Suprapubic skin (tissue), 4 donors: ENCODE data around the gene WNK2. TPM values are rescaled to one million over a fixed set of nuclear protein-coding genes. Genes with fewer than 3 reads are reported as not detected.

Source experiments
- DNase-seq, 2 donors: peaks; one replicate each; pipeline ENCODE4 v3.0.0-alpha.2; 2019; ENCODE audit warnings: low spot score in 2 of 2
- H3K27ac ChIP-seq: fragments of 200-600 bp; sonication (generic); one replicate; pipeline ENCODE4 v1.5.1; 2019
- H3K27me3 ChIP-seq: fragments of 200-600 bp; sonication (generic); one replicate; pipeline ENCODE4 v1.5.1; 2019
- H3K36me3 ChIP-seq: fragments of 200-600 bp; sonication (generic); one replicate; pipeline ENCODE4 v1.5.1; 2019
- H3K4me1 ChIP-seq: fragments of 200-600 bp; sonication (generic); one replicate; pipeline ENCODE4 v1.5.1; 2019
- H3K4me3 ChIP-seq: fragments of 200-600 bp; sonication (generic); one replicate; pipeline ENCODE4 v1.5.1; 2019; ENCODE audit warnings: mild to moderate bottlenecking
- H3K9me3 ChIP-seq: fragments of 200-600 bp; sonication (generic); one replicate; pipeline ENCODE4 v1.5.1; 2019
- EP300 ChIP-seq: sonication (generic); formaldehyde crosslinking; IDR thresholded peaks from one replicate; pipeline ENCODE4 v1.6.1; 2017; ENCODE audit warnings: antibody characterized with exemption
- POLR2A ChIP-seq, 2 donors: fragments of 450-650 bp; IDR thresholded peaks; one replicate each; pipeline ENCODE4 v1.6.1; 2017; ENCODE audit warnings: antibody characterized with exemption in 2 of 2, mild to moderate bottlenecking in 2 of 2, moderate library complexity in 2 of 2
- POLR2AphosphoS5 ChIP-seq, 3 donors: sonication (generic); formaldehyde crosslinking; IDR thresholded peaks; one replicate each; pipeline ENCODE4 v1.6.1; 2017; ENCODE audit warnings: antibody characterized with exemption in 3 of 3
- WGBS: methylation state at CpG from one replicate; pipeline ENCODE4 v1.1.5; 2018; 5-methylcytosine and 5-hydroxymethylcytosine counted together
- total RNA-seq, 4 donors: library from RNA; depleted of rRNA; stranded (reverse); fragments of >200 nt; gene quantifications; one replicate each; pipeline ENCODE4 v1.1.0, GENCODE V29; 2016
- TF ChIP-seq, protein P1 (sequence below), 2 donors: fragments of 200-600 bp in 1 of 2; fragments of 450-650 bp in 1 of 2; sonication (generic) in 1 of 2; IDR thresholded peaks; one replicate each; pipeline ENCODE4 v1.5.1; 2016 to 2019; ENCODE audit warnings: antibody characterized with exemption in 2 of 2, mild to moderate bottlenecking in 1 of 2, moderate library complexity in 1 of 2

Gene WNK2
- total RNA-seq, 4 donors from 2014 or later, result 39.5 to 93.7 (median 45.3) TPM

DNA sequence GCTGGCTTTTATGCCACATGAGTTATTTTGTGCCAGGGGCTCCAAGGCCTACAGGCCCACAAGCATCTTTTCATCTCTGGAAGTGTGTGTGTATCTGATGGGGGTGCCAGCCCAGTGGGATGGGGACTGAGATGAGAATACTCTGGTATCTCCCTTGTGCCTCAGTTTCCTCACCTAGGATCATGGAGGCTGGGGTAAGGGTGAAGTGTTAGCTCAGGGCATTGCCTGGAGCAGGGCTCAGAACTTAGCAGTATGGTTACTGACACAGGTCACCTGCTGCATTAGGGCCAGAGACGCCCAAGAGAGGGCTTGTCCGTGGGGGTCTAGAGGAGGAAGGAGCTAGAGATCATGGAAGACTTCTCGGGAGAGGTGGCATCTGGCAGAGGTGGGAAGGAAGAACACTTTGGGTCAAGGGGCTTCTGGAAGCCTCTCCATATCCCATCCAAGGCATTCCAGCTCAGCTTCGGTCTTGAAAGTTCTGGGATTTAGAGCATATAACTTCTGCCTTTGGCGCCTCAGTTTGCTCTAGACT, 742 bp upstream of the WNK2 start:
- Histone ChIP-seq H3K4me3 (peak overlapping the region; percentile 69), H3K9me3 (no peaks in the 10 kb centered on the region), H3K27me3 (peaks cover 20% of the 10 kb centered on the region), H3K27ac (no peak overlapping the region), H3K36me3 (no peaks in the 10 kb centered on the region), H3K4me1 (peaks cover 44% of the 10 kb centered on the region)
- TF ChIP-seq, protein P1, sequence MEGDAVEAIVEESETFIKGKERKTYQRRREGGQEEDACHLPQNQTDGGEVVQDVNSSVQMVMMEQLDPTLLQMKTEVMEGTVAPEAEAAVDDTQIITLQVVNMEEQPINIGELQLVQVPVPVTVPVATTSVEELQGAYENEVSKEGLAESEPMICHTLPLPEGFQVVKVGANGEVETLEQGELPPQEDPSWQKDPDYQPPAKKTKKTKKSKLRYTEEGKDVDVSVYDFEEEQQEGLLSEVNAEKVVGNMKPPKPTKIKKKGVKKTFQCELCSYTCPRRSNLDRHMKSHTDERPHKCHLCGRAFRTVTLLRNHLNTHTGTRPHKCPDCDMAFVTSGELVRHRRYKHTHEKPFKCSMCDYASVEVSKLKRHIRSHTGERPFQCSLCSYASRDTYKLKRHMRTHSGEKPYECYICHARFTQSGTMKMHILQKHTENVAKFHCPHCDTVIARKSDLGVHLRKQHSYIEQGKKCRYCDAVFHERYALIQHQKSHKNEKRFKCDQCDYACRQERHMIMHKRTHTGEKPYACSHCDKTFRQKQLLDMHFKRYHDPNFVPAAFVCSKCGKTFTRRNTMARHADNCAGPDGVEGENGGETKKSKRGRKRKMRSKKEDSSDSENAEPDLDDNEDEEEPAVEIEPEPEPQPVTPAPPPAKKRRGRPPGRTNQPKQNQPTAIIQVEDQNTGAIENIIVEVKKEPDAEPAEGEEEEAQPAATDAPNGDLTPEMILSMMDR (IDR thresholded peaks at IDR 0.05), result no peak
- TF ChIP-seq POLR2AphosphoS5 (IDR thresholded peaks at IDR 0.05), result no peak
- TF ChIP-seq EP300, result no peak
- TF ChIP-seq POLR2A (IDR thresholded peaks at IDR 0.05), result no peak
- DNase-seq, result no peak
- 91% methylated on average over 5 of the region's 5 CpGs for WGBS

DNA sequence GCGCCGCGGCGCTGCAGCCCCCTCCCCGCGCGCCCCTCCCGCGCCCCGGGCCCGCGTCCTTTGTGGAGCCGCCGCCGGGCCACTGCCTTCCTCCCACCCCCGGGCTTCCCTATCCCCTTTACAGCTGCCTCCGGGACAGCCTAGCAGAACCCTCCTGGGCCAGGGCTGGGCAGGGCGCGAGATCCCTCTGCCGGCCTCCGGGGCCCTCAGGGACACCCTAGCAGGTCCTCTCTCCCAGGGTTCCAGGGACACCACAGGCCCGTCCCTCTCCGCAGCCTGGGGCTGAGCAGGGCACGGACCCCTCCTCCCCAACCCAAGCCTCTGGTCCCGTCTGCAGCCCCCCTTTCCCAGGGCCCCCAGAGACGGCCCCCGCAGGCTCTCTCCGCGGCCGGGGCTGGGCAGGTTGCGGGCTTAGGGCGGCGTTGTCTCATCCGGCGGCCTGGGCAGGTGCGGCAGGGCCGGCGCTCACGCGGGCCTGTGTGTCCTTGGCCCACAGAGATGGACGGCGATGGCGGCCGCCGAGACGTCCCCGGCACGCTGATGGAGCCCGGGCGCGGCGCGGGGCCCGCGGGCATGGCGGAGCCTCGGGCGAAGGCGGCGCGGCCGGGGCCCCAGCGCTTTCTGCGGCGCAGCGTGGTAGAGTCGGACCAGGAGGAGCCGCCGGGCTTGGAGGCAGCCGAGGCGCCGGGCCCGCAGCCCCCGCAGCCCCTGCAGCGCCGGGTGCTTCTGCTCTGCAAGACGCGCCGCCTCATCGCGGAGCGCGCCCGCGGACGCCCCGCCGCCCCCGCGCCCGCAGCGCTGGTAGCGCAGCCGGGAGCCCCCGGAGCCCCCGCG, 710 bp downstream of the WNK2 start:
- peaks cover 20% of the 10 kb centered on the region for H3K27me3 ChIP-seq
- peak in 1 of 2 donors; percentile 62 for DNase-seq
- peak overlapping the region; percentile 69 for H3K4me3 ChIP-seq
- no peaks in the 10 kb centered on the region for H3K9me3 ChIP-seq
- no peaks in the 10 kb centered on the region for H3K36me3 ChIP-seq
- WGBS, result 4% methylated on average over 11 of the region's 97 CpGs
- H3K4me1 ChIP-seq, result peaks cover 44% of the 10 kb centered on the region
- peak overlapping the region; percentile 64 for H3K27ac ChIP-seq
- TF ChIP-seq, protein P1 (IDR thresholded peaks at IDR 0.05), result no peak
- TF ChIP-seq EP300 (no peak), POLR2AphosphoS5 (IDR thresholded peaks at IDR 0.05) (no peak), POLR2A (IDR thresholded peaks at IDR 0.05) (no peak)

DNA sequence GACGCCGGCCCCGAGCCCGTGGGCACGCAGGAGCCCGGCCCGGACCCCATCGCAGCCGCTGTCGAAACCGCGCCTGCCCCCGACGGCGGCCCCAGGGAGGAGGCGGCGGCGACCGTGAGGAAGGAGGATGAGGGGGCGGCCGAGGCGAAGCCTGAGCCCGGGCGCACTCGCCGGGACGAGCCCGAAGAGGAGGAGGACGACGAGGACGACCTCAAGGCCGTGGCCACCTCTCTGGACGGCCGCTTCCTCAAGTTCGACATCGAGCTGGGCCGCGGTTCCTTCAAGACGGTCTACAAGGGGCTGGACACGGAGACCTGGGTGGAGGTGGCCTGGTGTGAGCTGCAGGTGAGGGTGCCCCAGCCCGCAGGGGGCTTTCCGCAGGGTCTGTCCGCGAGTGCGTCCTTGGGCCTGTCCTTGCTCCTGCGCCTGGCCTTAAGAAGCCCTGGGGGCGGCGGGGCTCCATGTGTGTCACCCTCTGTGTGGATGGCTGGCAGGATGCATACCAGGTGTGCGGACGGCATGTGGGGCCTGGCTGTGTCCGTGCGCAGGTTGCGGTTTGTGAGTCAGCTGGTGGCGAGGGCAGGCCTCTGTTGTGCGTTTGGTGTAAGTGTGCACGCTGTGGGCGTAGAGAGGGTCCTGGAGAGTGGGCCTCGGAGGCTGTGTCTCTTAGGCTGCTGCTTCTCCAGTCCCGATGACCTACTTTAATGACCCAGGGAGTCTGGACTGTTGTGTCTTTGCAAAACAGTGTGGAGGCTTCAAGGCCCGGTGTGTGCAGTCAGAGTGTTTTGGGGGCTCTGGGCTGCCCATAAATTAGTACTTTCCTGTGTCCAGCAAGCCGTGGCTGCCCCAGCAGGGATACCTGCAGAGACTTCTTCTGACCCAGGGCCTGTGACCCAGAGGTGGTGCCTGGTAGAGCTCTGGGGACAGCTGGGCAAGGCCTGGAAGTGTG, 1.6 kb downstream of the WNK2 start:
- 77% methylated on average over 44 of the region's 61 CpGs for WGBS
- Histone ChIP-seq H3K4me3 (peak overlapping the region; percentile 69), H3K9me3 (no peaks in the 10 kb centered on the region), H3K27ac (peak overlapping the region; percentile 42), H3K4me1 (peaks cover 44% of the 10 kb centered on the region), H3K36me3 (no peaks in the 10 kb centered on the region), H3K27me3 (peaks cover 20% of the 10 kb centered on the region)
- TF ChIP-seq POLR2A (IDR thresholded peaks at IDR 0.05) (no peak), POLR2AphosphoS5 (IDR thresholded peaks at IDR 0.05) (no peak), EP300 (no peak)
- TF ChIP-seq, protein P1 (IDR thresholded peaks at IDR 0.05), result no peak
- peak in 1 of 2 donors; percentile 68 for DNase-seq

DNA sequence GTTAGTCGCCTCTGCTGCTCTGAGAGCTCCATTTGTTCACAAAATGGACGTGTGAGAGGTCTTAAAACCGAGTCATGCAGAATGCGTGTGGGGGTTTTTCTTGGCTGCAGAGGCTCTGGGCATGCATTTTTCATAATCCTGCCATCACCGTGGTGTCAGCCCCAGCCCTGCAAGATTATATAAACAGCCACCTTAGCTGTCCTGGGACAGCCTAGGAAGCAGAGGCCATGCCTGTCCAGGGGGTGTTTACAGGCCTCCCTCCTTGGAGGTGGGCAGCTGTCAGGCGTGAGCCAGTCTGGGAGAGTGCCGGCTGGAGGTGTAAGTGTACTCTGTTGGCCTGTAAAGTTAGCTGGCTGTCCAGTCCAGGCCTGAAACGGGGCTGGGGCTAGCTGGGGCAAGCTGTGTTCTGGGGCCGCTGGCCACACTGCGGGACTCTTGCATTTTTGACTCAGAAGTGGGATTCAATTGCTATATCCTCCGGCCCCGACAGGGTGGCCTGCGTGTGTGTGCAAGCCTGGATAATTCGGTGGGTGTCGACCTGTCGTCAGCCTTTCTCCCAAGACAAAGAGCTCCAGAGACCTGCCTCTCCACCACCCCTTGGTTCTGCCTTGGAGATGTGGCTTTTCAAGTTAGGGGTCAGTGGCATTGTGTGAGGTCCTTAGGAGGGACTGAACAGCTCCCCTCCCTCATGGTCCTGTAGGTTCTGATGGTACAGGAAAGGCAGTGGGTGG, 2.4 kb downstream of the WNK2 start:
- Histone ChIP-seq H3K36me3 (no peaks in the 10 kb centered on the region), H3K4me1 (peaks cover 44% of the 10 kb centered on the region), H3K27me3 (peaks cover 19% of the 10 kb centered on the region), H3K27ac (peak overlapping the region; percentile 42), H3K9me3 (no peaks in the 10 kb centered on the region), H3K4me3 (peak overlapping the region; percentile 69)
- no peak for DNase-seq
- 60% methylated on average over 7 of the region's 16 CpGs for WGBS
- TF ChIP-seq POLR2A (IDR thresholded peaks at IDR 0.05), result no peak
- TF ChIP-seq, protein P1 (IDR thresholded peaks at IDR 0.05), result no peak
- no peak for TF ChIP-seq POLR2AphosphoS5 (IDR thresholded peaks at IDR 0.05)
- TF ChIP-seq EP300, result no peak
